LNCaP clone FGC (cell line): ENCODE results near the gene AMBN.

ENCODE experiments used
- DNase-seq: peaks from one replicate; pipeline ENCODE4 v3.0.0-alpha.2; 2011; ENCODE audit warnings: low read depth
- H3K4me3 ChIP-seq: 2 replicates; pipeline ENCODE4 v1.5.1; 2011; ENCODE audit warnings: mild to moderate bottlenecking, low read depth, low read length, control low read depth
- TF ChIP-seq, protein P1 (sequence below): IDR thresholded peaks from 2 replicates; pipeline ENCODE4 v1.5.1; 2012; ENCODE audit warnings: mild to moderate bottlenecking; ENCODE audit not compliant: control insufficient read depth, insufficient read depth; ENCODE audit errors: extremely low read depth

AMBN gene

DNA sequence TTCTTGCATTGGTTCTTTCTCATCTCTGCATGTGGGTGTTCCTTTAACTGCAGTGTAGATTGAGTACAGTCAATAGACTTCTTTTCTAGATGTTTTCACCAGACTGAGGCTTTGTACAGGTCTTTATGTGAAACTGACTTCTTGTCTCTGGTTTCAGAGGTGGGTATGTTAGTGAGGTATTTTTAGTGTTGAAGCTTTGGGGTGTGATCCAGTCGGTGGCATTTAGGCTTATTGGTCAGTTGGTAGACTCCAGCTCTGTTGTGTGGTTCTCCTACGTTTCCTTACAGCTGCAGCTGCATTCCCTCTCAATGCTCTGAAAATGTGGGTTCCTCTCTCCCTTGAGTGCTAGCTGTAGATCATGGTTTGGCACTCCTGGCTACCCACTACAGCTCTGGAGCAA is 21.3 kb upstream of the AMBN start:
- DNase-seq = no peak
- H3K4me3 ChIP-seq = no peak overlapping the region
- TF ChIP-seq, protein P1, sequence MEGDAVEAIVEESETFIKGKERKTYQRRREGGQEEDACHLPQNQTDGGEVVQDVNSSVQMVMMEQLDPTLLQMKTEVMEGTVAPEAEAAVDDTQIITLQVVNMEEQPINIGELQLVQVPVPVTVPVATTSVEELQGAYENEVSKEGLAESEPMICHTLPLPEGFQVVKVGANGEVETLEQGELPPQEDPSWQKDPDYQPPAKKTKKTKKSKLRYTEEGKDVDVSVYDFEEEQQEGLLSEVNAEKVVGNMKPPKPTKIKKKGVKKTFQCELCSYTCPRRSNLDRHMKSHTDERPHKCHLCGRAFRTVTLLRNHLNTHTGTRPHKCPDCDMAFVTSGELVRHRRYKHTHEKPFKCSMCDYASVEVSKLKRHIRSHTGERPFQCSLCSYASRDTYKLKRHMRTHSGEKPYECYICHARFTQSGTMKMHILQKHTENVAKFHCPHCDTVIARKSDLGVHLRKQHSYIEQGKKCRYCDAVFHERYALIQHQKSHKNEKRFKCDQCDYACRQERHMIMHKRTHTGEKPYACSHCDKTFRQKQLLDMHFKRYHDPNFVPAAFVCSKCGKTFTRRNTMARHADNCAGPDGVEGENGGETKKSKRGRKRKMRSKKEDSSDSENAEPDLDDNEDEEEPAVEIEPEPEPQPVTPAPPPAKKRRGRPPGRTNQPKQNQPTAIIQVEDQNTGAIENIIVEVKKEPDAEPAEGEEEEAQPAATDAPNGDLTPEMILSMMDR = no peak

DNA sequence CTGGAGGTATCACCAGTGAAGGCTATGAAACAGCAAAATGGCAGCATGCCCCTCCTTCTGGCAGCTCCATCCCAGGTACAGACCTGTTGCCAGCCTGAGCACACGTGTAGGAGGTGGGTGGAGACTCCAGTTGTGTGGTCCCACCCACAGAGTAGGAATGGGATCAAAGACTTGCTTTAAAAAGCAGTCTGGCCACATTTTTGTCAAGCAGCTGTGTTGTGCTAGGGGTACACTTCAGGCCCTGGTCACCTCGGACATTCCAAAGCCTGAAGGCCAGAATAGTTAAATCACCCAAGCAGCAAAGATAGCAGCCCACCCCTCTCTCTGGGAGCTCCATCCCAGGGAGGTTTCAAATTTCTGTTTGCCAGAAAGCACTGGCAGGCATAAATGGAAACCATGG is 20.3 kb upstream of the AMBN start:
- DNase-seq = no peak
- H3K4me3 ChIP-seq = no peak overlapping the region
- TF ChIP-seq, protein P1 = no peak

DNA sequence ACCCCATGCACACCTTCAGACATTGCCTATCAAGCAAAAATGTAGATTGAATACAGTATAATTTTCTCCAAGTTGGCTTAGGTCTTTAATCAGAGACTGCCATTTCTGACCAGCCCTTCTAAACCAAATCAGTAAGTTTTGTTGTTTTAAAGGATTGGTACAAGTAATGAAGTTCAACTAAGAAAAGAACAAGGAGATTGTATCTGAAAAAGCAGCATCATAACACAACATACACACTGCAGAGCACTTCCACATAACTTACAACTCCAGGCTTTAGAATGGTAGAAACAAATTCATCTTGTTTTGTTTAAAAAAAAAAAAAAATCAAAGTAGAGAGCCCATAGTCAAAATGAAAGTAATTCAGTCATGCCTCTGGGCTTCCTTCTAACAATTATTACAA is 16.1 kb upstream of the AMBN start:
- no peak overlapping the region for H3K4me3 ChIP-seq
- DNase-seq = no peak
- TF ChIP-seq, protein P1 = no peak

DNA sequence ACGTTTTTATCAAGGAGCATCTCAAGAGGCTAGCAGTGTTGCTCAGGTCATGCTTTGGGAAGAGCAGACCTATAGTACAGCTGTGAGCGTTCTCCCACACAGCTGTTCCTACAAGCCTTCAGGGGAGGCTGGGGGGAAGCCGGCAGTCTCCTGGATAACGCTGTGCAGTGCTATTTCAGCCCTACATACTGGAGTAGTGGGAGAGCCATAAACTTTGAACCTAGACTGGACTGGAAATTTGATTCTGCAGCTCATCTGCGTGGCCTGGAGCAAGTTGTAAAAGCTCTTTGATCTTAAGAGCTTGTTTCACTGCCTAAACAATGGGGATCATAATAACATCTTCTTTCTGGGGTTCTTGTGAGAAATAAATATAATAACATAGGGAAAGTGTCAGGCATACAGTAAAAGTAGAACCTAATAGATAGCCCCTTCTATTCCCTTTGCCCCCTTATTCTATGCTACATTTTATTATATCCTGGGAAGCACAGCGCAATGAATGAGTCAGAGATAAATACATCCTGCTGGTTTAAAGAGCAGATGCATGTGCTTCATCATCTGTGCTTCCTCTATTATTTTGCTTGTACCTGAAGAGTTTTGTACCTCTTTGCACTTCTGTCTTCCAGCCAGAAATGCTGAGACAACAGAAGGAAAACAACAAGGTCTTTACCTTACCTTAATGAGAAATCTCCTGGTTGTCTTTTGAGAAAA is 14.7 kb upstream of the AMBN start:
- no peak for DNase-seq
- TF ChIP-seq, protein P1 = no peak
- H3K4me3 ChIP-seq = no peak overlapping the region

DNA sequence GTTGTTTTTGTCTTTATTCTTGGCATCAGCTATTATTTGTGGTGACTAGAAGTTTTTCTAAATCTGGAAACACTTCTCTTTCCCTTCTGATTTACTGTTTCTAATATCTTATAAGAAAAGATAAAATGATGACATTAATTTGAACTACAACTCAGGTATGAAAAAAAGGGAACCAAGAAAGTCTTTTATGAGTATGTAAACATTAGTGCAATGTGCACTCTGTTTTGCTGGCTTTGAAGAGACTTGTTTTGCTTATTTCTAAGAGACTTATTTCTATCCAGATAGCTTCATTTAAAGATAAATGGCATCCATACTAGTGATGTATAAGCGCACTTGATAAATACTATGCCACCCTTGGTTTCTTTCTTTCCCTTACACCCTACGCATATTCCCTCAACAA is 10.1 kb upstream of the AMBN start:
- TF ChIP-seq, protein P1 = no peak
- no peak overlapping the region for H3K4me3 ChIP-seq
- no peak for DNase-seq

DNA sequence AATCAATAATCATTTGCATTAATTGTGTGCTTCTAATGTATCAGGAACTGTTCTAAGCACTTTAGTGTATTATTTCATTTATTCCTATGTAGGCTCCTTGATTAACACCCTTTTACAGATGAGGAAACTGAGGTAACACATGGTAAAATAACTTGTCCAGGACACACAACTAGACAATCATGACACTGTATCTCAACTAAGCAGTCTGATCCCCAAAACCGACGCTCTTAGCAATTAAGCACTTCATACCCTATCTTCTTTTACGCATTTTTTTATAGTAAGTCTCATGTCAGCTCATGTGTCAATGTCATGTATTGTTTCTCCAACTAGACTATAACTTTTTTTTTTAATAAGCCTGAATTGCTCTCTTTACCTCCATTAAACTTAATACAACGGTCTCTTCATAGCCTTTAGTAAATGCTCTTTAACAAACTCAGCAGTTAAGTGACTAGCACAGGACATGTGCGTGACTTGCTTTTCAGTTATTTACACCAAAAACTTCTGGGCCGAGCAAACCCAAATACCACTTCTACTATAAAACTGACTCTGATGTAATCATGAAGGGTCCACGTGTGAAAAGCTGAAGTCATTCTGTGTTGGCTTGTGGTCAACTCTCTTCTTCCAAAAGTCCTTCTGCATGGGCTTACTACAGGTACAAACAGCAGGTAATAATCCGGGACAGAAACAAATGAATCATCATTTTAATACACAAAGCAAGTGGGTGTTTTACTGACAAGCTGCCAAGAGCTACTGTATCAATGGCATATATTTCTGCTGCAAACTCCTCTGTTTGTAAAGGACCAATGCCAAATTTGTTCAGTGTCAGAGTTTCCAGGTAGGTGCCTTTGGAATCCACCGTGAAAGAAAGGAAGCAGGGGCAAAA is 7.9 kb upstream of the AMBN start:
- no peak overlapping the region for H3K4me3 ChIP-seq
- TF ChIP-seq, protein P1 = no peak
- peak; percentile 98 for DNase-seq
